Panc1 (cell line): Measurements from ENCODE around the gene STAMBP.

Experiments used
- CTCF ChIP-seq: fragments of 450-650 bp; IDR thresholded peaks from 2 replicates; pipeline ENCODE4 v1.5.1; 2017; ENCODE audit warnings: mild to moderate bottlenecking
- REST ChIP-seq, 2 experiments: IDR thresholded peaks; 2 replicates each; pipeline ENCODE4 v1.6.1; 2011 to 2012; ENCODE audit warnings: low read depth in 2 of 2, control low read depth in 1 of 2, low read length in 1 of 2, mild to moderate bottlenecking in 1 of 2, moderate library complexity in 1 of 2; ENCODE audit not compliant: insufficient read depth in 1 of 2
- SIN3A ChIP-seq: IDR thresholded peaks from 2 replicates; pipeline ENCODE4 v1.6.1; 2012; ENCODE audit warnings: low read depth, mild to moderate bottlenecking, low read length, moderate library complexity, borderline replicate concordance; ENCODE audit not compliant: insufficient read depth
- TCF7L2 ChIP-seq: IDR thresholded peaks from 2 replicates; pipeline ENCODE4 v1.6.1; 2011; ENCODE audit warnings: mild to moderate bottlenecking, low read depth, low read length, inconsistent platforms

GRCh38 chr2:73922681-73923080, 93.9 kb downstream of the STAMBP start:
- TF ChIP-seq SIN3A (no peak), CTCF (no peak), TCF7L2 (no peak), REST (IDR thresholded peaks at IDR 0.05; ENCODE audit: insufficient read depth in 1 of 2, low read depth in 2 of 2, low read length in 1 of 2) (no peak)
